Natural killer cell (primary cell): ENCODE data around the gene UNC13B. TPM values are rescaled to one million over a fixed set of nuclear protein-coding genes. Genes with fewer than 3 reads are reported as not detected.

ENCODE experiments used
- ATAC-seq, 3 donors: fragments of 150-1000 bp in 2 of 3; fragments of 200-7000 bp in 1 of 3; cut with Tn5 transposase; 1 replicate in 1 of 3; 2 replicates in 2 of 3; pipeline ENCODE4 v1.10.0; 2021; ENCODE audit warnings: mild to moderate bottlenecking in 2 of 3, moderate library complexity in 2 of 3
- DNase-seq, 2 donors: peaks; one replicate each; pipeline versions ENCODE4 v3.0.0 to v3.0.0-alpha.2; 2013 to 2021; ENCODE audit warnings: mixed read lengths in 1 of 2
- H3K27ac ChIP-seq: one replicate; pipeline ENCODE4 v1.5.1; 2013; ENCODE audit warnings: mild to moderate bottlenecking, low read length
- H3K27me3 ChIP-seq: one replicate; pipeline ENCODE4 v1.6.1; 2013; ENCODE audit warnings: low read length; ENCODE audit not compliant: control insufficient read depth, insufficient read depth
- H3K36me3 ChIP-seq: one replicate; pipeline ENCODE4 v1.6.1; 2013; ENCODE audit warnings: low read length; ENCODE audit not compliant: control insufficient read depth, insufficient read depth
- H3K4me1 ChIP-seq: one replicate; pipeline ENCODE4 v1.6.1; 2013; ENCODE audit warnings: low read length; ENCODE audit not compliant: control insufficient read depth, insufficient read depth
- H3K4me3 ChIP-seq: one replicate; pipeline ENCODE4 v1.5.1; 2013; ENCODE audit warnings: low read length
- H3K9me3 ChIP-seq: one replicate; pipeline ENCODE4 v1.6.1; 2013; ENCODE audit warnings: low read length; ENCODE audit not compliant: control insufficient read depth, insufficient read depth
- H3K27ac Mint-ChIP-seq, 2 donors: one replicate each; pipeline ENCODE4 v1.8.0; 2022; ENCODE audit warnings: mild to moderate bottlenecking in 2 of 2, mixed read lengths in 2 of 2, moderate library complexity in 1 of 2
- H3K27me3 Mint-ChIP-seq, 2 donors: one replicate each; pipeline ENCODE4 v1.8.0; 2022; ENCODE audit warnings: low read depth in 2 of 2, mixed read lengths in 2 of 2
- H3K36me3 Mint-ChIP-seq: one replicate; pipeline ENCODE4 v1.8.0; 2022; ENCODE audit warnings: mixed read lengths
- H3K4me1 Mint-ChIP-seq, 2 donors: one replicate each; pipeline ENCODE4 v1.8.0; 2022; ENCODE audit warnings: mixed read lengths in 2 of 2
- H3K4me3 Mint-ChIP-seq: one replicate; pipeline ENCODE4 v1.8.0; 2022; ENCODE audit warnings: mild to moderate bottlenecking, moderate library complexity, mixed read lengths
- H3K9me3 Mint-ChIP-seq, 2 donors: one replicate each; pipeline ENCODE4 v1.8.0; 2022; ENCODE audit warnings: mixed read lengths in 2 of 2
- CTCF ChIP-seq: fragments of 200-600 bp; IDR thresholded peaks from one replicate; pipeline ENCODE4 v1.8.0; 2022; ENCODE audit warnings: antibody characterized with exemption
- WGBS: methylation state at CpG from one replicate; pipeline ENCODE4 v1.1.7; 2013; ENCODE audit warnings: missing lambda C conversion rate; ENCODE audit not compliant: insufficient coverage; 5-methylcytosine and 5-hydroxymethylcytosine counted together
- intact Hi-C: fragments of 100-400 bp; cut with micrococcal nuclease; formaldehyde crosslinking; loops from one replicate; pipeline ENCODE4 v1.14.2; 2022
- total RNA-seq, 4 donors: library from RNA; stranded (reverse); fragments of 120-200 nt in 1 of 4; gene quantifications; one replicate each; pipeline versions ENCODE4 v1.2.3 to v1.2.4, GENCODE V29; 2013 to 2022

The UNC13B gene
- total RNA-seq, 3 donors from 2014 or later (not counting 1 experiment from before 2014, with no cell fraction given) = 0.21 to 0.78 (median 0.27) TPM

GRCh38 chr9:35306283-35306682 lies 144.5 kb downstream of the UNC13B start:
- Mint-ChIP-seq H3K27me3 (peaks cover 16 to 80% of the 10 kb centered on the region in 2 donors), H3K36me3 (no peaks in the 10 kb centered on the region), H3K9me3 (no peaks in the 10 kb centered on the region), H3K4me1 (no peaks in the 10 kb centered on the region), H3K27ac (no peak overlapping the region), H3K4me3 (no peak overlapping the region)
- Histone ChIP-seq H3K4me3 (no peak overlapping the region), H3K27me3 (no peaks in the 10 kb centered on the region), H3K4me1 (no peaks in the 10 kb centered on the region), H3K9me3 (no peaks in the 10 kb centered on the region), H3K36me3 (no peaks in the 10 kb centered on the region), H3K27ac (no peak overlapping the region)
- DNase-seq (no peak), ATAC-seq (no peak)
- TF ChIP-seq CTCF = no peak
- WGBS = 50% methylated on average over 1 of the region's 1 CpG
- intact Hi-C loops = no loop called here

GRCh38 chr9:35308316-35308715 lies 146.5 kb downstream of the UNC13B start:
- Mint-ChIP-seq H3K36me3 (no peaks in the 10 kb centered on the region), H3K27me3 (peaks cover 17 to 78% of the 10 kb centered on the region in 2 donors), H3K27ac (no peak overlapping the region), H3K9me3 (no peaks in the 10 kb centered on the region), H3K4me1 (no peaks in the 10 kb centered on the region), H3K4me3 (no peak overlapping the region)
- no peaks in the 10 kb centered on the region for H3K36me3 ChIP-seq
- WGBS = no CpG with 5 or more reads among the region's 2 CpGs
- no peaks in the 10 kb centered on the region for H3K9me3 ChIP-seq
- H3K27me3 ChIP-seq = no peaks in the 10 kb centered on the region
- intact Hi-C loops = no loop called here
- no peaks in the 10 kb centered on the region for H3K4me1 ChIP-seq
- ATAC-seq = no peak
- TF ChIP-seq CTCF = no peak
- H3K27ac ChIP-seq = no peak overlapping the region
- H3K4me3 ChIP-seq = no peak overlapping the region
- no peak for DNase-seq

- Histone ChIP-seq H3K27ac (no peak overlapping the region), H3K9me3 (no peaks in the 10 kb centered on the region), H3K36me3 (no peaks in the 10 kb centered on the region), H3K4me3 (no peak overlapping the region), H3K4me1 (no peaks in the 10 kb centered on the region), H3K27me3 (no peaks in the 10 kb centered on the region)
- Mint-ChIP-seq H3K4me1 (no peaks in the 10 kb centered on the region), H3K27ac (no peak overlapping the region), H3K36me3 (no peaks in the 10 kb centered on the region), H3K9me3 (no peaks in the 10 kb centered on the region), H3K4me3 (no peak overlapping the region), H3K27me3 (peaks cover 10 to 41% of the 10 kb centered on the region in 2 donors)
- ATAC-seq (no peak), DNase-seq (no peak)
- TF ChIP-seq CTCF = no peak
- WGBS = 100% methylated on average over 3 of the region's 5 CpGs
- intact Hi-C loops = no loop called here
Measured at GRCh38 chr9:35311891-35312639, 150.3 kb downstream of the UNC13B start.

- Histone ChIP-seq H3K27ac (no peak overlapping the region), H3K36me3 (no peaks in the 10 kb centered on the region), H3K4me3 (no peak overlapping the region), H3K27me3 (no peaks in the 10 kb centered on the region), H3K9me3 (no peaks in the 10 kb centered on the region), H3K4me1 (no peaks in the 10 kb centered on the region)
- no peaks in the 10 kb centered on the region for H3K4me1 Mint-ChIP-seq
- H3K9me3 Mint-ChIP-seq = no peaks in the 10 kb centered on the region
- H3K27ac Mint-ChIP-seq = no peak overlapping the region
- intact Hi-C loops = no loop called here
- H3K27me3 Mint-ChIP-seq = peaks cover 10 to 31% of the 10 kb centered on the region in 2 donors
- no peak overlapping the region for H3K4me3 Mint-ChIP-seq
- DNase-seq = no peak
- TF ChIP-seq CTCF = no peak
- no peaks in the 10 kb centered on the region for H3K36me3 Mint-ChIP-seq
- ATAC-seq = no peak
- WGBS = 100% methylated on average over 3 of the region's 4 CpGs
Measured at GRCh38 chr9:35313460-35313859, 151.7 kb downstream of the UNC13B start.
